SK-N-MC (cell line): ENCODE measurements around the gene PRSS3.
A peak's percentile ranks its signal among the peaks of the same experiment; 100 is the strongest.
"Not testable (repeated sequence)": the region's sequence is repeated elsewhere in the genome, so short reads cannot be mapped to it uniquely, and the experiment has no call there.

Experiments
- DNase-seq: peaks from one replicate; pipeline ENCODE4 v3.0.0-alpha.2; 2011; ENCODE audit warnings: low read depth, low spot score
- H3K27ac ChIP-seq: fragments of 200-600 bp; sonication (generic); 2 replicates; pipeline ENCODE4 v1.5.1; 2016; ENCODE audit warnings: mixed run types
- H3K36me3 ChIP-seq: fragments of 200-600 bp; sonication (generic); 2 replicates; pipeline ENCODE4 v1.6.1; 2017; ENCODE audit warnings: antibody characterized with exemption, low read length, mixed read lengths; ENCODE audit not compliant: insufficient read depth
- H3K4me3 ChIP-seq: fragments of 200-600 bp; sonication (generic); 2 replicates; pipeline ENCODE4 v1.5.1; 2016
- H3K9ac ChIP-seq: fragments of 200-600 bp; sonication (generic); 2 replicates; pipeline ENCODE4 v1.8.0; 2017; ENCODE audit warnings: mixed run types, mixed read lengths; ENCODE audit not compliant: insufficient read length
- H3K9me3 ChIP-seq: fragments of 200-600 bp; sonication (generic); 2 replicates; pipeline ENCODE4 v1.6.1; 2017; ENCODE audit warnings: low read depth, mild to moderate bottlenecking, antibody characterized with exemption, low read length, moderate library complexity, mixed read lengths
- EZH2 ChIP-seq: fragments of 200-600 bp; sonication (generic); IDR thresholded peaks from one replicate; pipeline ENCODE4 v1.6.1; 2017; ENCODE audit warnings: antibody characterized with exemption
- FOXP2 ChIP-seq: optimal IDR thresholded peaks from 2 replicates; pipeline ENCODE3; 2011; ENCODE audit warnings: mild to moderate bottlenecking, moderate library complexity; ENCODE audit not compliant: insufficient read depth; ENCODE audit errors: extremely low read length, control extremely low read depth
- POLR2AphosphoS5 ChIP-seq: IDR thresholded peaks from 2 replicates; pipeline ENCODE4 v1.6.1; 2012; ENCODE audit warnings: mild to moderate bottlenecking, low read depth, low read length, borderline replicate concordance

PRSS3 gene

DNA sequence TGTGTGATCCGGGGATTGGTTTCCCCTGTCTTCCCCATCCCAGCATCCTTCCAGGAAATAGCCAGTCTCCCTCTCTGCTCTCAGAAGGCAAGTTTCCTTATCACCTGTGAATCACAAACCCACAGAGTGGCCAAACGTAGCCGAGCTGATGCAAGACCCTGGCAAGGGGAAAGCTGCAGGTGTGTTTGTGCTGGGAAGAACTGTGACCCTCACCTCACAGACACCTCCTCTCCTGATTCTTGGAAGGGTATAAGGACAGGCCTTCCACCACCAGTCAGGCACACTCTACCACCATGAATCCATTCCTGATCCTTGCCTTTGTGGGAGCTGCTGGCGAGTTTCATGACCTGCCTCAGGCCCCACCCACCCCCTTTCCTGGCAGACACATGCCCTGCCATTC lies at the start of gene PRSS3:
TSS of gene PRSS3 (plus strand) at position 281 of the 400 bp plus-strand sequence. CDS start at position 294, 13 bp downstream.
- TF ChIP-seq POLR2AphosphoS5 (no peak), FOXP2 (no peak), EZH2 (no peak)
- no peak within 1 kb of the TSS for H3K27ac ChIP-seq

DNA sequence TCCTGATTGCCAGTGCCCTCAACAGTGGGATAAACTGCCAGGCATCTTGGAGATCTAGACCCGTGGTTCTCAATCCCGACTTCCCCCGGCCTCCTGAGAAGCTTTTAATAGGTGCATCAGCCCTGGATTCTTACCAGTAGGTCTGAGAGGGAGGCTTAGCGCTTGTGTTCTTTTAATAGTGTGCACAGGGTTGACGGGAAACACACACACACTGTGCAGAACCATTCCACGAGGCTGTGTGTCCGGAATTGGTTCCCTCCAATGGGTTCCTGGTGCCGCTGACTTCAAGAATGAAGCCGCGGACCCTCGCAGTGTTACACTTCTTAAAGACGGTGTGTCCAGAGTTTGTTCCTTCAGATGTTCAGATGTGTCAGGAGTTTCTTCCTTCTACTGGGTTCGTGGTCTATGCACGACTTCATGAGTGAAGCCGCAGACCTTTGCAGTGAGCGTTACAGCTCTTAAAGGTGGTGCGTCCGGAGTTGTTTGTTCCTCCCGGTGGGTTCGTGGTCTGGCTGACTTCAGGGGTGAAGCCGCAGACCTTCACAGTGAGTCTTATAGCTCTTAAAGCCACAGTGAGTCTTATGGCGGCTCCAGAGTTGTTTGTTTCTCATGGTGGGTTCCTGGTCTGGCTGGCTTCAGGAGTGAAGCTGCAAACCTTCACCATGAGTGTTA lies 46.6 kb upstream of the PRSS3 start:
- TF ChIP-seq EZH2: no peak
- TF ChIP-seq FOXP2: no peak
- TF ChIP-seq POLR2AphosphoS5: no peak
- Histone ChIP-seq H3K9ac (no peak overlapping the region), H3K9me3 (no peaks in the 10 kb centered on the region), H3K36me3 (no peaks in the 10 kb centered on the region), H3K4me3 (no peak overlapping the region), H3K27ac (no peak overlapping the region)
- no peak for DNase-seq

More for the DNA sequence above, at the start of gene PRSS3:
- Histone ChIP-seq H3K36me3 (no peaks in the 10 kb centered on the region), H3K4me3 (peak within 1 kb of the TSS; percentile 38; the same call in 1 of the 2 replicates), H3K9ac (no peak within 1 kb of the TSS), H3K9me3 (no peaks in the 10 kb centered on the region)
- no peak for DNase-seq

DNA sequence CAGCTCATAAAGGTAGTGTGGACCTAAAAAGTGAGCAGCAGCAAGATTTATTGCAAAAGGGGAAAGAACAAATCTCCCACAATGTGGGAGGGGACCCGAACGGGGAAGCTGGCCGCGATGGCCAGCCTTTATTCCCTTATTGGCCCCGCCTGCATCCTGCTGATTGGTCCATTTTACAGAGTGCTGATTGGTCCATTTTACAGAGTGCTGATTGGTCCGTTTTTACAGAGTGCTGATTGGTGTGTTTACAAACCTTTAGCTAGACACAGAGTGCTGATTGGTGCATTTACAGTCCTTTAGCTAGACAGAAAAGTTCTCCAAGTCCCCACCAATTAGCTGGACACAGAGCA lies 46.1 kb upstream of the PRSS3 start:
- not testable (repeated sequence) for DNase-seq, H3K36me3 ChIP-seq, H3K9me3 ChIP-seq, H3K27ac ChIP-seq, H3K9ac ChIP-seq, H3K4me3 ChIP-seq

DNA sequence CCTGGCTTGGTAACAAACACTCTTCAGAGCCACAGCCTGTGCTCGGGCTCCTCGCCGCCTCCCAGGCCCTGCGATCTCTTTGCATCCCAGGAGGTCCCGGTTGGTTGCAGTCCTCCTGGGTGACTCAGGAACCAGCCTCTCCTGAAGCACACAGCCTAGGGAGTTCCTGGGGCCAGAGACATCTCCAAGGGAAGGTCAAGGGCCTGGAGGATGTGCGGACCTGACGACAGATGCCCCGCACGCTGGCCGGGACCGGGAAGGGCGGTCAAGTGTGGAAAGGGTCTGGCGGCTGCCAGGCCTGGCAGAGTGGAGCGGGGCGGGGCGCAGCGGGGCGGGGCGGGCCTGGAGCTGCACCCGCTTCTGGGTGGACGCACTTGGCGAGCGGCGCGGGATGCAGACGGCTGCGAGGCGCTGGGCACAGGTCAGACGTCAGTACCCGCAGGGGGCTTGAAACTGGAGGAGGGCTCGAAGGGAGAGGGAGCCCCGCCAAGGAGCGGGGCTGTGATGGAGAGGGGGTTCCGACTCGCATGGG lies 45.0 kb upstream of the PRSS3 start:
- no peak for DNase-seq
- H3K4me3 ChIP-seq: no peak overlapping the region
- no peak for TF ChIP-seq EZH2
- TF ChIP-seq FOXP2: no peak
- TF ChIP-seq POLR2AphosphoS5: no peak
- H3K9me3 ChIP-seq: no peaks in the 10 kb centered on the region
- no peaks in the 10 kb centered on the region for H3K36me3 ChIP-seq
- no peak overlapping the region for H3K27ac ChIP-seq
- H3K9ac ChIP-seq: no peak overlapping the region

DNA sequence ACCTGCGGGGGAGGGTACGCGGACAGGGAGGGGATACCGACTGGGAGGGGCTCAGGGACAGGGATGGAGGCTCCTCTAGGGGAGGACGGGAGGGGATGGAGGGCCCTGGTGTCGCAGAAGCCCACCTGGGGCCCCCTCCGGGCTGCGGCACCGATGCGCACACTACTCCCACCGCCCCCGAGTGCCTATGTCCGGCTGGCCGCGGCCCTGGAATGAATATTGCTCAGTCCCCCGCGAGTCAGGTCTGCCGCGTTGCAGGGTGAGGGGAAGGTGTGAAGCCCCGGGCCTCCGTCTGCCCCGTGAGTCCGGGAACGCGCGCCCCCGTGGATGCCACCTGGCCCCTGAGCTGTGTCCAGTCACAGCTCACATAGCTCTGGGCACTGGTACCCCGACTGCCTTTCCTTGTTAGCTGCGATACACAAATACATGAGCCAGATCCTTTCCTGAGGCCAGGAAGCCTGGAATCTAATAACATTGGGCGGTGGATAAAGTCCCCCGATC lies 44.5 kb upstream of the PRSS3 start:
- no peak overlapping the region for H3K27ac ChIP-seq

DNA sequence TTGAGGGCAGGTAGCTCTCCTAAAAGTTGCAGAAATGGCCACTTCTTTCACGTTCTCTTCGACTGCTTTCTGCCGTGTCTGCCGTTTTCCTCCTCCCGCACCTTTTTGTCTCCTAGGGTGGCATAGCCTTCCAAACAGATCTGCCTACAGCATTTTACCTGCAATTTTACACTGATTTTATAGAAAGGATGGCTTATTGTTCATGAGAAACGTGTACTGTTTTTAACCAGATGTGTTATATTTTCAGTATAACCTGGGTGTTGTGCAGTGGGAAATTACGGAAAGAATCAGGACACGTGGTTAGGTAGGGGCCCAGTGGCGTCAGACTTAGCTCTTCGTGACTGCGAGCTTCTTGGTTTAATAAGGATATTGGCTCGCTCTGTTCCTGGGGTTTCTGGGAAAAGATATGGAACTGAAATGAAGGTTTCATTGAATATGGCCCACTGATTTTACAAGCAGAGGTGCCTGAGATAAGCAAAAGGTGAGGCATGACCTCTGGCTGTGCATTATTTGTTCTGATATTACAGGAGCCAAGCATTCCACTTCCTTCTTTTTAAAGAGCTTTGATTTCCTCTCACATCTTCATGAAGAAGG lies 43.7 kb upstream of the PRSS3 start:
- no peak for DNase-seq
- H3K27ac ChIP-seq: no peak overlapping the region

More for the DNA sequence above, 44.5 kb upstream of the PRSS3 start:
- H3K9me3 ChIP-seq: no peaks in the 10 kb centered on the region
- no peak for TF ChIP-seq FOXP2
- TF ChIP-seq EZH2: no peak
- no peak for TF ChIP-seq POLR2AphosphoS5
- no peak overlapping the region for H3K9ac ChIP-seq
- DNase-seq: no peak
- no peak overlapping the region for H3K4me3 ChIP-seq
- no peaks in the 10 kb centered on the region for H3K36me3 ChIP-seq

DNA sequence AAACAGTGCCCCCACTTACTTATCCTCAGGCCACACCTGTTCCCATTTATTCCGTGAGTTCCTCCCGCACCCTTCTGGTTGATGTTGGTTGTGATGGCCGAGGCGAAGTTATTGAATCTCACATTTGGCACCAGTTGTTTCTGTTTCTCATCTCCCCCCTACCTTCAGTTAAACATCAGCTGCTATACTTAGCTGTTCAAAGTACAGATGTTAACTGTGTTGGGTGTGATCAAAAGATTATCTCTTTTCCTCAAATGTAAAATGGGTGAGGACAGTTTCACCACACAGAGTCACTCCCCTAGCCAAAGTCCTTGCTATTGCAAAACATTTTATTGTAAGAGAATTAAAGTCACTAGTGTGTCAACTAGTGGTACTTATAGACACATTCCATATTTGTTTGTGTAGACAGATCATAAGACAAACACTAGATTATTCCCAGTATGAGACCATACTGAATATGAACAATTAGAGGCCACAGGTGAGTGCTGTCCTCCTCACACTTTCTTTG lies 43.2 kb upstream of the PRSS3 start:
- H3K9ac ChIP-seq: no peak overlapping the region
- H3K9me3 ChIP-seq: no peaks in the 10 kb centered on the region
- no peak overlapping the region for H3K4me3 ChIP-seq
- H3K27ac ChIP-seq: no peak overlapping the region
- TF ChIP-seq FOXP2 (no peak), EZH2 (no peak), POLR2AphosphoS5 (no peak)
- no peaks in the 10 kb centered on the region for H3K36me3 ChIP-seq
- DNase-seq: no peak

More for the DNA sequence above, 43.7 kb upstream of the PRSS3 start:
- Histone ChIP-seq H3K9me3 (no peaks in the 10 kb centered on the region), H3K36me3 (no peaks in the 10 kb centered on the region), H3K9ac (no peak overlapping the region), H3K4me3 (no peak overlapping the region)
- TF ChIP-seq FOXP2 (no peak), EZH2 (no peak), POLR2AphosphoS5 (no peak)

DNA sequence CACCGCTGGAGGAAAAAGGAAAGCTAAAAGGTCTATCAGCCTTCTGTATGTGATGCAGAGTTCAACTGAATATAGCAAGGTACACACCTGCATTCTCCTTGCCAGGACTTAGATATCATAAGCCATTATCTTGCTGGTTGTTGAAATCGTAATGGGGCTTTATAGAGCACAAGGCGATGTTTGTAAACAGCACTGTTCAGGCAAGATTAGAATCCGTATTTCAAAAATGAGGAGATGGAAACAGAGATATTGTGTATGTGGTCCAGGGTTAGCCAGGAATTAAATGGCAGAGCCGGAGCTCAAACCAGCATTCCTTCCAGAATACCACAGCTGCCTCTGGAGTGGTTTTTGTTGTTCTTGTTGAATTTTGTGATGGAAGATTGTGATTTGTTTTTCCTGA lies 42.6 kb upstream of the PRSS3 start:
- DNase-seq, H3K4me3 ChIP-seq, H3K27ac ChIP-seq, H3K36me3 ChIP-seq, H3K9ac ChIP-seq, H3K9me3 ChIP-seq: not testable (repeated sequence)

DNA sequence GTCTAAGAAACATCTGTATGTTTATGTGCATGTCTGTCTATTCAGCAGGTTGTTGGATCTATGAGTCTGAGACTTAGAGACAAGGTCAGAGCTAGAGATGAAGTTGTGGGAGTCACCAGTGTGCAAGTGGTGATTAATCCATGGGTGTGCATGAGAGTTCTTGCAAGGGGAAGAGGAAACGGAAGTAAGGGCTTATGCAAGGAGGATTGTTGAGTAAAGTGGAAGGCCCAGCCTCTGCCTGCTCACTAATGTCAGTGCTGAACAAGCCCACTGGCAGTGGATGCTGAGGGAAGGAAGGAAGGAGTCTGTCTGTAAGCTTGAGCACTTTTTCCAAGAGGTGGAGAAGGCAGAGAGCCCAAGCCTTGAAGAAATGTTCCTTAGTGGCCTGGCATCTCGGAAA lies 35.7 kb upstream of the PRSS3 start:
- DNase-seq, H3K4me3 ChIP-seq, H3K36me3 ChIP-seq, H3K27ac ChIP-seq, H3K9ac ChIP-seq, H3K9me3 ChIP-seq: not testable (repeated sequence)
